Measurements from ENCODE around the gene BMP2K. TPM values are rescaled to one million over a fixed set of nuclear protein-coding genes. Genes with fewer than 3 reads are reported as not detected.

BMP2K gene
- total and polyA plus RNA-seq, 12 donors: 4.9 to 36.5 (median 28.1) TPM

DNA sequence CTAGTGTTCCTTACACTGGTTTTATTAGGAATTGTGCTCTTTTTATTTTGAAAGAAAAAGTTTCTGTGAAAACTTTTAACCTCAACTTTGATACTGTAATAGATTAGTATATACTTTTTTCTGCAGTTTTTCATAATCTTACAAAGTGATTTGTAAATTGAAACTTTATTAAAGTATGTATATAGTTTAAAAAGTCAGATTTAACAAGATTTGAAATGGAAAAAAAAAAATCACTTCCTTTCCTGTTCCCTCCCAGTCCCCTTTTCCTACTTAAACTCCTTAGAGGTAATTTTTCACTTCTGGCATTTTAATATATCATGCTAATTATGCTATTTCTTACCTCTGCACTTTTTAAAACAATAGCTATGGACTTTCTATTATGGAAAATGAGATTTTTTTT lies 113.8 kb downstream of the BMP2K start:
- H3K4me1 ChIP-seq: peaks cover 0 to 9% (median 0%) of the 10 kb centered on the region in 9 donors

GRCh38 chr4:78899302-78899701 lies 123.2 kb downstream of the BMP2K start:
- Histone ChIP-seq H3K36me3 (peaks cover 0 to 46% (median 2%) of the 10 kb centered on the region in 9 donors), H3K4me1 (no peaks in the 10 kb centered on the region), H3K27ac (no peak overlapping the region), H3K27me3 (no peaks in the 10 kb centered on the region), H3K9me3 (no peaks in the 10 kb centered on the region), H3K4me3 (no peak overlapping the region)
- intact Hi-C loops (cut with DNase I): no loop called here
- ATAC-seq (no peak), DNase-seq (no peak)
- TF ChIP-seq, protein P1, sequence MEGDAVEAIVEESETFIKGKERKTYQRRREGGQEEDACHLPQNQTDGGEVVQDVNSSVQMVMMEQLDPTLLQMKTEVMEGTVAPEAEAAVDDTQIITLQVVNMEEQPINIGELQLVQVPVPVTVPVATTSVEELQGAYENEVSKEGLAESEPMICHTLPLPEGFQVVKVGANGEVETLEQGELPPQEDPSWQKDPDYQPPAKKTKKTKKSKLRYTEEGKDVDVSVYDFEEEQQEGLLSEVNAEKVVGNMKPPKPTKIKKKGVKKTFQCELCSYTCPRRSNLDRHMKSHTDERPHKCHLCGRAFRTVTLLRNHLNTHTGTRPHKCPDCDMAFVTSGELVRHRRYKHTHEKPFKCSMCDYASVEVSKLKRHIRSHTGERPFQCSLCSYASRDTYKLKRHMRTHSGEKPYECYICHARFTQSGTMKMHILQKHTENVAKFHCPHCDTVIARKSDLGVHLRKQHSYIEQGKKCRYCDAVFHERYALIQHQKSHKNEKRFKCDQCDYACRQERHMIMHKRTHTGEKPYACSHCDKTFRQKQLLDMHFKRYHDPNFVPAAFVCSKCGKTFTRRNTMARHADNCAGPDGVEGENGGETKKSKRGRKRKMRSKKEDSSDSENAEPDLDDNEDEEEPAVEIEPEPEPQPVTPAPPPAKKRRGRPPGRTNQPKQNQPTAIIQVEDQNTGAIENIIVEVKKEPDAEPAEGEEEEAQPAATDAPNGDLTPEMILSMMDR (IDR thresholded peaks at IDR 0.05): no peak

More for the DNA sequence above, 113.8 kb downstream of the BMP2K start:
- Histone ChIP-seq H3K4me3 (no peak overlapping the region), H3K36me3 (peaks cover 0 to 76% (median 28%) of the 10 kb centered on the region in 9 donors), H3K27me3 (no peaks in the 10 kb centered on the region), H3K27ac (no peak overlapping the region), H3K9me3 (no peaks in the 10 kb centered on the region)
- no peak for ATAC-seq
- DNase-seq: no peak
- intact Hi-C loops (cut with DNase I): no loop called here
- TF ChIP-seq, protein P1 (IDR thresholded peaks at IDR 0.05): no peak

DNA sequence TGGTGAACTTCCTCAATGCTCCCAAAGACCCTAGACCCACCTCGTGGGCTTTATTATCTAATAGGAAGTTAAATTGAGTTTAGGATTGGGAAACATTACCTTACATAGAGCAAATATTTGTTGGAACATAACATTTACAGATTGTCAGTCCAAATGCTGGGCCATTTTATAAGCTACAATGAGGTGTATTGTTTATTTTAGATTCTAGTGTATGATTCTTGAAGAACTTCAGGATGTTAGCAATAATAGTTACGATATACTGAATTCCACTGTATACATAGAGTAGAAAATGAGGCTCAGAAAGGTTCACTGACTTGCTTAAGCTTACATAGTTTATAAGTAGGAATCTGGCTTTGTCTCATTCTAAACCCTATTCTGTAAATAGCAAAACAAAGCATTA lies 125.7 kb downstream of the BMP2K start:
- Histone ChIP-seq H3K4me1 (no peaks in the 10 kb centered on the region), H3K36me3 (peaks cover 0 to 21% (median 0%) of the 10 kb centered on the region in 9 donors), H3K27ac (no peak overlapping the region), H3K4me3 (no peak overlapping the region), H3K27me3 (no peaks in the 10 kb centered on the region), H3K9me3 (no peaks in the 10 kb centered on the region)
- intact Hi-C loops (cut with DNase I): no loop called here
- ATAC-seq (no peak), DNase-seq (no peak)
- 80 to 86% methylated on average over 2 of the region's 2 CpGs for WGBS, 2 donors
- TF ChIP-seq, protein P1 (IDR thresholded peaks at IDR 0.05): no peak

DNA sequence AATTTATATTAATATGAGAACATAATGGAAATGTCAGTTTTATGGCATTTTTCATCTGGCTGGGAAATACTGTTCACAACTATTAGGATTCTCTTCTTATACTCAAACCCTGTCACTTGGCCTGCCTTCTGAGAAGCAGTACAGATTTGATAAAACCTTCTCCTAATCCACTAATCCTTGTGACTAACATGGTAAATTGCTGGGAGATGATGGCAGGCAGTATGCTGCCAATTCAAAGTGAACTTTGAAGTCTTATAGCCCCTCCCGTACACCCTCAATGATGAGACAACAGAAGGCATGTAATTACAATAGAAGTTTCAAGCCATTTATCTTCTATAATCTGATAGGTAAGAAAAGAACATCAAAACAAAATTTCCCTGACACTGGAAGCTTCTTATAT lies 126.1 kb downstream of the BMP2K start:
- Histone ChIP-seq H3K27me3 (no peaks in the 10 kb centered on the region), H3K4me1 (no peaks in the 10 kb centered on the region), H3K4me3 (no peak overlapping the region), H3K27ac (no peak overlapping the region), H3K9me3 (no peaks in the 10 kb centered on the region), H3K36me3 (peaks cover 0 to 22% (median 0%) of the 10 kb centered on the region in 9 donors)
- ATAC-seq (no peak), DNase-seq (no peak)
- WGBS, 2 donors: 98 to 100% methylated on average over 1 of the region's 1 CpG
- TF ChIP-seq, protein P1 (IDR thresholded peaks at IDR 0.05): no peak
- intact Hi-C loops (cut with DNase I): no loop called here
